ENCODE results near the gene DTYMK. TPM values are rescaled to one million over a fixed set of nuclear protein-coding genes. Genes with fewer than 3 reads are reported as not detected.

DTYMK gene
- total and polyA plus RNA-seq, 12 donors = 6.4 to 18.5 (median 9.4) TPM

- WGBS, 2 donors = 96% methylated on average over 9 of the region's 9 CpGs
- H3K9me3 ChIP-seq = no peaks in the 10 kb centered on the region
- H3K27ac ChIP-seq = no peak overlapping the region
- TF ChIP-seq CTCF (IDR thresholded peaks at IDR 0.05) = no peak
- peaks cover 0 to 30% (median 6%) of the 10 kb centered on the region in 9 donors for H3K4me1 ChIP-seq
- H3K4me3 ChIP-seq = no peak overlapping the region
- no peak for DNase-seq
- no peaks in the 10 kb centered on the region for H3K27me3 ChIP-seq
- peaks cover 0 to 77% (median 37%) of the 10 kb centered on the region in 9 donors for H3K36me3 ChIP-seq
- ATAC-seq = no peak
- intact Hi-C loops (cut with DNase I) = loop anchor here in 1 of 10 donors (10.0 kb wide), 1 partner anchor 798 kb away; no protein-coding TSS in a partner anchor
Measured at GRCh38 chr2:241652722-241653121, 33.9 kb downstream of the DTYMK start.

- Histone ChIP-seq H3K36me3 (peaks cover 0 to 71% (median 37%) of the 10 kb centered on the region in 9 donors), H3K27me3 (no peaks in the 10 kb centered on the region), H3K27ac (no peak overlapping the region), H3K9me3 (no peaks in the 10 kb centered on the region), H3K4me3 (no peak overlapping the region), H3K4me1 (peaks cover 0 to 36% (median 9%) of the 10 kb centered on the region in 9 donors)
- ATAC-seq (no peak), DNase-seq (no peak)
- TF ChIP-seq CTCF (IDR thresholded peaks at IDR 0.05) = no peak
- WGBS, 2 donors = 96% methylated on average over 9 of the region's 9 CpGs
- intact Hi-C loops (cut with DNase I) = loop anchor here in 1 of 10 donors (10.0 kb wide), 1 partner anchor 797 kb away; no protein-coding TSS in a partner anchor
Measured at GRCh38 chr2:241652142-241652541, 34.5 kb downstream of the DTYMK start.

- DNase-seq (no peak), ATAC-seq (no peak)
- intact Hi-C loops (cut with DNase I) = loop anchor here in 1 of 10 donors (10.0 kb wide), 1 partner anchor 795 kb away; no protein-coding TSS in a partner anchor
- TF ChIP-seq CTCF (IDR thresholded peaks at IDR 0.05) = no peak
- H3K27me3 ChIP-seq = no peaks in the 10 kb centered on the region
- H3K4me1 ChIP-seq = peaks cover 0 to 39% (median 13%) of the 10 kb centered on the region in 9 donors
- no peak overlapping the region for H3K4me3 ChIP-seq
- peaks cover 0 to 54% (median 27%) of the 10 kb centered on the region in 9 donors for H3K36me3 ChIP-seq
- H3K9me3 ChIP-seq = no peaks in the 10 kb centered on the region
- WGBS, 2 donors = 94 to 96% methylated on average over 6 of the region's 6 CpGs
- no peak overlapping the region for H3K27ac ChIP-seq
Measured at GRCh38 chr2:241649927-241650326, 36.7 kb downstream of the DTYMK start.

- H3K27ac ChIP-seq = no peak overlapping the region
Measured at GRCh38 chr2:241649404-241649803, 37.2 kb downstream of the DTYMK start.

More at GRCh38 chr2:241649404-241649803, 37.2 kb downstream of the DTYMK start:
- WGBS, 2 donors = 70 to 76% methylated on average over 4 of the region's 4 CpGs
- Histone ChIP-seq H3K4me3 (no peak overlapping the region), H3K36me3 (peaks cover 0 to 48% (median 22%) of the 10 kb centered on the region in 9 donors), H3K27me3 (no peaks in the 10 kb centered on the region), H3K4me1 (peaks cover 0 to 39% (median 13%) of the 10 kb centered on the region in 9 donors), H3K9me3 (no peaks in the 10 kb centered on the region)
- DNase-seq (peak in 1 of 2 donors; percentile 40), ATAC-seq (peak in 5 of 8 donors; percentile 43 to 83 (median 67))
- intact Hi-C loops (cut with DNase I) = no loop called here
- TF ChIP-seq CTCF (IDR thresholded peaks at IDR 0.05) = no peak

Measured in heart right ventricle (tissue), 16 donors.